Sigmoid colon (tissue), 7 donors: ENCODE data around the gene EIF4G3. TPM values are rescaled to one million over a fixed set of nuclear protein-coding genes. Genes with fewer than 3 reads are reported as not detected.

Experiments used
- DNase-seq: peaks from one replicate; pipeline ENCODE4 v3.0.0-alpha.2; 2019
- H3K27ac ChIP-seq, 4 donors: fragments of 200-600 bp; sonication (generic); one replicate each; pipeline ENCODE4 v1.5.1; 2016 to 2019; ENCODE audit warnings: mild to moderate bottlenecking in 1 of 4
- H3K27me3 ChIP-seq, 3 donors: fragments of 200-600 bp; sonication (generic); one replicate each; pipeline ENCODE4 v1.5.1; 2019; ENCODE audit warnings: mild to moderate bottlenecking in 1 of 3
- H3K36me3 ChIP-seq, 4 donors: fragments of 200-600 bp; sonication (generic); one replicate each; pipeline ENCODE4 v1.5.1; 2016 to 2019
- H3K4me1 ChIP-seq, 4 donors: fragments of 200-600 bp; sonication (generic); one replicate each; pipeline ENCODE4 v1.5.1; 2017 to 2019
- H3K4me3 ChIP-seq, 4 donors: fragments of 200-600 bp; sonication (generic); one replicate each; pipeline ENCODE4 v1.5.1; 2017 to 2019; ENCODE audit warnings: mild to moderate bottlenecking in 2 of 4, moderate library complexity in 1 of 4
- H3K9me3 ChIP-seq, 4 donors: fragments of 200-600 bp in 3 of 4; sonication (generic) in 3 of 4; one replicate each; pipeline versions ENCODE4 v1.5.1 to v1.6.1; 2013 to 2019
- EP300 ChIP-seq, 4 donors: sonication (generic); formaldehyde crosslinking; IDR thresholded peaks; one replicate each; pipeline ENCODE4 v1.6.1; 2017; ENCODE audit warnings: antibody characterized with exemption in 4 of 4
- POLR2A ChIP-seq, 2 donors: fragments of 450-650 bp; IDR thresholded peaks; one replicate each; pipeline ENCODE4 v1.6.1; 2016; ENCODE audit warnings: antibody characterized with exemption in 2 of 2, mild to moderate bottlenecking in 2 of 2, moderate library complexity in 2 of 2
- POLR2AphosphoS5 ChIP-seq, 4 donors: sonication (generic); formaldehyde crosslinking; IDR thresholded peaks; one replicate each; pipeline ENCODE4 v1.6.1; 2017; ENCODE audit warnings: antibody characterized with exemption in 4 of 4
- WGBS, 2 donors: extraction: QIAGEN DNeasy Blood & Tissue Kit; methylation state at CpG; one replicate each; pipeline ENCODE4 v1.1.7; 2013; 5-methylcytosine and 5-hydroxymethylcytosine counted together
- intact Hi-C: fragments of 100-400 bp; cut with DNase I; formaldehyde crosslinking; loops from one replicate; pipeline ENCODE4 v1.15.1; 2023
- polyA plus RNA-seq, 3 donors: library from polyadenylated mRNA; stranded (reverse); fragments of 200-250 nt; gene quantifications; one replicate each; pipeline ENCODE4 v1.2.3, GENCODE V29; 2013
- total RNA-seq, 4 donors: library from RNA; depleted of rRNA; stranded (reverse); fragments of >200 nt; gene quantifications; one replicate each; pipeline ENCODE4 v1.1.0, GENCODE V29; 2016
- TF ChIP-seq, protein P1 (sequence below), 4 experiments: fragments of 450-650 bp in 3 of 4; fragments of 200-600 bp in 1 of 4; IDR thresholded peaks; one replicate each; pipeline ENCODE4 v1.5.1; 2016 to 2019; ENCODE audit warnings: antibody characterized with exemption in 4 of 4, mild to moderate bottlenecking in 3 of 4, moderate library complexity in 2 of 4
- donor health status: healthy with polysubstance abuse.
- donor health status: Bipolar disorder and iron deficiency.
- donor health status: healthy.

The EIF4G3 gene
- total and polyA plus RNA-seq, 7 donors, result 13.4 to 65.9 (median 33.5) TPM

GRCh38 chr1:21157054-21157453, 19.6 kb downstream of the EIF4G3 start:
- Histone ChIP-seq H3K9me3 (no peaks in the 10 kb centered on the region), H3K36me3 (peaks cover 0 to 14% (median 3%) of the 10 kb centered on the region in 4 donors), H3K4me3 (no peak overlapping the region), H3K27me3 (no peaks in the 10 kb centered on the region), H3K4me1 (peaks cover 0 to 9% (median 6%) of the 10 kb centered on the region in 4 donors), H3K27ac (no peak overlapping the region)
- intact Hi-C loops, result no loop called here
- no peak for TF ChIP-seq POLR2A (IDR thresholded peaks at IDR 0.05)
- TF ChIP-seq POLR2AphosphoS5 (IDR thresholded peaks at IDR 0.05), result no peak
- no peak for TF ChIP-seq EP300 (IDR thresholded peaks at IDR 0.05)
- TF ChIP-seq, protein P1, sequence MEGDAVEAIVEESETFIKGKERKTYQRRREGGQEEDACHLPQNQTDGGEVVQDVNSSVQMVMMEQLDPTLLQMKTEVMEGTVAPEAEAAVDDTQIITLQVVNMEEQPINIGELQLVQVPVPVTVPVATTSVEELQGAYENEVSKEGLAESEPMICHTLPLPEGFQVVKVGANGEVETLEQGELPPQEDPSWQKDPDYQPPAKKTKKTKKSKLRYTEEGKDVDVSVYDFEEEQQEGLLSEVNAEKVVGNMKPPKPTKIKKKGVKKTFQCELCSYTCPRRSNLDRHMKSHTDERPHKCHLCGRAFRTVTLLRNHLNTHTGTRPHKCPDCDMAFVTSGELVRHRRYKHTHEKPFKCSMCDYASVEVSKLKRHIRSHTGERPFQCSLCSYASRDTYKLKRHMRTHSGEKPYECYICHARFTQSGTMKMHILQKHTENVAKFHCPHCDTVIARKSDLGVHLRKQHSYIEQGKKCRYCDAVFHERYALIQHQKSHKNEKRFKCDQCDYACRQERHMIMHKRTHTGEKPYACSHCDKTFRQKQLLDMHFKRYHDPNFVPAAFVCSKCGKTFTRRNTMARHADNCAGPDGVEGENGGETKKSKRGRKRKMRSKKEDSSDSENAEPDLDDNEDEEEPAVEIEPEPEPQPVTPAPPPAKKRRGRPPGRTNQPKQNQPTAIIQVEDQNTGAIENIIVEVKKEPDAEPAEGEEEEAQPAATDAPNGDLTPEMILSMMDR (IDR thresholded peaks at IDR 0.05), result no peak
- no peak for DNase-seq
- WGBS, 2 donors, result 80 to 91% methylated on average over 3 of the region's 3 CpGs

DNA sequence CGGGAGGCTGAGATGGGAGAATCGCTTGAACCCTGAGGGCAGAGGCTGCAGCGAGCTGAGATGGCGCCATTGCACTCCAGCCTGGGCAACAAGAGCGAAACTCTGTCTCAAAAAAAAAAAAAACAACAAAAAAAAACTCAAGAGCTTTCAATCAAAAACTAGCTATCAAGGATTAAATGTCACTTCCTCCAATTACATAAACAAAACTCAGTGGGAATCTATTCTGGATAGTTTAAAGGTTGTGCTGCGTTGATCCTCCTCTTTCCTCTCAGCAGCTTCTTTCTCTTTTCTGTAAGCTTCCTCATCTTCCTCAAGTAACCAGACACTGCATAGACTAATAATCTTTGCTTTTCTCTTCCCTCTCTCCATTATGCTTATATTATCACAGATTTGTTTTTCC, 20.7 kb downstream of the EIF4G3 start:
- Histone ChIP-seq H3K36me3 (peaks cover 0 to 6% (median 0%) of the 10 kb centered on the region in 4 donors), H3K9me3 (no peaks in the 10 kb centered on the region), H3K27me3 (no peaks in the 10 kb centered on the region), H3K27ac (no peak overlapping the region), H3K4me3 (no peak overlapping the region), H3K4me1 (peaks cover 0 to 17% (median 12%) of the 10 kb centered on the region in 4 donors)
- intact Hi-C loops, result no loop called here
- TF ChIP-seq POLR2A (IDR thresholded peaks at IDR 0.05) (no peak), EP300 (IDR thresholded peaks at IDR 0.05) (no peak), POLR2AphosphoS5 (IDR thresholded peaks at IDR 0.05) (no peak)
- TF ChIP-seq, protein P1 (IDR thresholded peaks at IDR 0.05), result no peak
- 94 to 95% methylated on average over 6 of the region's 6 CpGs for WGBS, 2 donors
- no peak for DNase-seq

GRCh38 chr1:21154717-21155116, 22.0 kb downstream of the EIF4G3 start:
- Histone ChIP-seq H3K4me1 (peaks cover 0 to 25% (median 18%) of the 10 kb centered on the region in 4 donors), H3K36me3 (no peaks in the 10 kb centered on the region), H3K27me3 (no peaks in the 10 kb centered on the region), H3K27ac (no peak overlapping the region), H3K9me3 (no peaks in the 10 kb centered on the region), H3K4me3 (no peak overlapping the region)
- 75 to 90% methylated on average over 3 of the region's 3 CpGs for WGBS, 2 donors
- TF ChIP-seq POLR2AphosphoS5 (IDR thresholded peaks at IDR 0.05), result no peak
- TF ChIP-seq POLR2A (IDR thresholded peaks at IDR 0.05), result no peak
- TF ChIP-seq, protein P1 (IDR thresholded peaks at IDR 0.05), result no peak
- TF ChIP-seq EP300 (IDR thresholded peaks at IDR 0.05), result no peak
- intact Hi-C loops, result no loop called here
- DNase-seq, result no peak

DNA sequence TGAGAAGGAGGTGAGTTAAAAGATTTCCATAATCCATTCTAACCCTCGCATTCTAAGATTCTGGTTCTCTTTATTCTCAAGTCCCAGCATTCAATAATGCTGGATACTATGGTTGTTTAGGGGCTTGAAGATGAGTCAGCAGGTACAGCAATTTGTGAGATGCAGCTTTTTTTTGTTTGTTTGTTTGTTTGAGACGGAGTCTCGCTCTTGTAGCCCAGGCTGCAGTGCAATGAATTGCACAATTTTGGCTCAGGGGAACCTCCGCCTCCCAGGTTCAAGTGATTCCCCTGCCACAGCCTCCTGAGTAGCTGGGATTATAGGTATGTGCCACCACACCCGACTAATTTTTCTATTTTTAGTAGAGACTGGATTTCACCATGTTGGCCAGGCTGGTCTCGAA, 23.3 kb downstream of the EIF4G3 start:
- Histone ChIP-seq H3K9me3 (no peaks in the 10 kb centered on the region), H3K4me1 (peaks cover 0 to 32% (median 24%) of the 10 kb centered on the region in 4 donors), H3K27ac (no peak overlapping the region), H3K4me3 (no peak overlapping the region), H3K27me3 (no peaks in the 10 kb centered on the region), H3K36me3 (no peaks in the 10 kb centered on the region)
- 87 to 90% methylated on average over 6 of the region's 6 CpGs for WGBS, 2 donors
- no peak for DNase-seq
- intact Hi-C loops, result no loop called here
- TF ChIP-seq POLR2A (IDR thresholded peaks at IDR 0.05) (no peak), EP300 (IDR thresholded peaks at IDR 0.05) (no peak), POLR2AphosphoS5 (IDR thresholded peaks at IDR 0.05) (no peak)
- TF ChIP-seq, protein P1 (IDR thresholded peaks at IDR 0.05), result no peak
